ENCODE results near the gene NINJ1.

GRCh38 chr9:93120846-93121315, 13.2 kb downstream of the NINJ1 start:
- TF ChIP-seq, protein P1, sequence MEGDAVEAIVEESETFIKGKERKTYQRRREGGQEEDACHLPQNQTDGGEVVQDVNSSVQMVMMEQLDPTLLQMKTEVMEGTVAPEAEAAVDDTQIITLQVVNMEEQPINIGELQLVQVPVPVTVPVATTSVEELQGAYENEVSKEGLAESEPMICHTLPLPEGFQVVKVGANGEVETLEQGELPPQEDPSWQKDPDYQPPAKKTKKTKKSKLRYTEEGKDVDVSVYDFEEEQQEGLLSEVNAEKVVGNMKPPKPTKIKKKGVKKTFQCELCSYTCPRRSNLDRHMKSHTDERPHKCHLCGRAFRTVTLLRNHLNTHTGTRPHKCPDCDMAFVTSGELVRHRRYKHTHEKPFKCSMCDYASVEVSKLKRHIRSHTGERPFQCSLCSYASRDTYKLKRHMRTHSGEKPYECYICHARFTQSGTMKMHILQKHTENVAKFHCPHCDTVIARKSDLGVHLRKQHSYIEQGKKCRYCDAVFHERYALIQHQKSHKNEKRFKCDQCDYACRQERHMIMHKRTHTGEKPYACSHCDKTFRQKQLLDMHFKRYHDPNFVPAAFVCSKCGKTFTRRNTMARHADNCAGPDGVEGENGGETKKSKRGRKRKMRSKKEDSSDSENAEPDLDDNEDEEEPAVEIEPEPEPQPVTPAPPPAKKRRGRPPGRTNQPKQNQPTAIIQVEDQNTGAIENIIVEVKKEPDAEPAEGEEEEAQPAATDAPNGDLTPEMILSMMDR (IDR thresholded peaks at IDR 0.05) = no peak
- TF ChIP-seq POLR2A (IDR thresholded peaks at IDR 0.05) = no peak
